Panc1 (cell line): ENCODE measurements around the gene MATN1. TPM values are rescaled to one million over a fixed set of nuclear protein-coding genes. Genes with fewer than 3 reads are reported as not detected.

Experiments
- ATAC-seq: fragments of 200-7000 bp; cut with Tn5 transposase; 2 replicates; pipeline ENCODE4 v1.9.1; 2020; ENCODE audit warnings: mild to moderate bottlenecking, moderate library complexity
- BruUV-seq: library from RNA; stranded (reverse); fragments of 400-500 nt; replicated peaks from 2 replicates; lab custom pipeline; 2021; lab: Mats Ljungman, UMichigan
- CTCF ChIA-PET: fragments of 300-600 bp; sonication (Branson Sonifier 250); formaldehyde crosslinking; loops from one replicate; lab custom pipeline; 2022; ENCODE audit warnings: antibody characterized with exemption; lab: Charles Lee
- POLR2A ChIA-PET: fragments of 300-600 bp; sonication (Branson Sonifier 250); formaldehyde crosslinking; loops from one replicate; lab custom pipeline; 2022; ENCODE audit warnings: antibody characterized with exemption; lab: Charles Lee
- DNase-seq: peaks from one replicate; pipeline ENCODE4 v3.0.0-alpha.2; 2010; ENCODE audit warnings: low read depth, low spot score
- H3K27ac ChIP-seq: 2 replicates; pipeline ENCODE4 v1.5.1; 2011; ENCODE audit warnings: mild to moderate bottlenecking, low read length, inconsistent platforms
- H3K27me3 ChIP-seq: fragments of 200-500 bp; sonication (Bioruptor generic); 2 replicates; pipeline ENCODE4 v1.6.0; 2014; ENCODE audit warnings: low read length, inconsistent platforms; ENCODE audit not compliant: control insufficient read depth, insufficient read depth
- H3K36me3 ChIP-seq: fragments of 200-500 bp; sonication (Bioruptor generic); 2 replicates; pipeline ENCODE4 v1.5.1; 2014; ENCODE audit warnings: inconsistent platforms, mild to moderate bottlenecking, low read length, moderate library complexity; ENCODE audit not compliant: control insufficient read depth, insufficient read depth
- H3K4me1 ChIP-seq: 2 replicates; pipeline ENCODE4 v1.5.1; 2011; ENCODE audit warnings: inconsistent platforms, mild to moderate bottlenecking, low read length, moderate library complexity; ENCODE audit not compliant: control insufficient read depth, insufficient read depth
- H3K4me3 ChIP-seq, 2 experiments: 2 replicates each; pipeline ENCODE4 v1.5.1; 2011 to 2012; ENCODE audit warnings: low read depth in 2 of 2, low read length in 2 of 2, mild to moderate bottlenecking in 2 of 2, inconsistent platforms in 1 of 2, moderate library complexity in 1 of 2
- H3K9me3 ChIP-seq: fragments of 200-500 bp; sonication (Bioruptor generic); 2 replicates; pipeline ENCODE4 v1.5.1; 2014; ENCODE audit warnings: low read depth, mild to moderate bottlenecking, inconsistent platforms, low read length, moderate library complexity; ENCODE audit not compliant: control insufficient read depth, insufficient read depth
- CTCF ChIP-seq: fragments of 450-650 bp; IDR thresholded peaks from 2 replicates; pipeline ENCODE4 v1.5.1; 2017; ENCODE audit warnings: mild to moderate bottlenecking
- POLR2AphosphoS5 ChIP-seq: IDR thresholded peaks from 2 replicates; pipeline ENCODE4 v1.6.1; 2012; ENCODE audit warnings: mild to moderate bottlenecking, low read depth, low read length, moderate library complexity
- SIN3A ChIP-seq: IDR thresholded peaks from 2 replicates; pipeline ENCODE4 v1.6.1; 2012; ENCODE audit warnings: low read depth, mild to moderate bottlenecking, low read length, moderate library complexity, borderline replicate concordance; ENCODE audit not compliant: insufficient read depth
- TCF7L2 ChIP-seq: IDR thresholded peaks from 2 replicates; pipeline ENCODE4 v1.6.1; 2011; ENCODE audit warnings: mild to moderate bottlenecking, low read depth, low read length, inconsistent platforms
- in situ Hi-C: cut with HindIII; loops from 2 replicates; pipeline ENCODE4 v1.10.0; 2016; ENCODE audit warnings: low sequenced_read_pairs, low pct_unique_long_range_greater_than_20kb
- intact Hi-C: fragments of 100-400 bp; cut with micrococcal nuclease; formaldehyde crosslinking; loops from one replicate; pipeline ENCODE4 v1.10.0; 2022; ENCODE audit not compliant: unreplicated experiment
- total RNA-seq: library from RNA; stranded (reverse); gene quantifications from one replicate; pipeline ENCODE4 v1.2.1, GENCODE V29; 2021; ENCODE audit not compliant: unreplicated experiment
- TF ChIP-seq, protein P1 (sequence below), 2 experiments: IDR thresholded peaks; 2 replicates each; pipeline ENCODE4 v1.6.1; 2011 to 2012; ENCODE audit warnings: low read depth in 2 of 2, control low read depth in 1 of 2, low read length in 1 of 2, mild to moderate bottlenecking in 1 of 2, moderate library complexity in 1 of 2; ENCODE audit not compliant: insufficient read depth in 1 of 2

Gene MATN1
- total RNA-seq, 1 experiment from 2014 or later, result 0.59 TPM

- no peaks in the 10 kb centered on the region for H3K27me3 ChIP-seq
- no peaks in the 10 kb centered on the region for H3K9me3 ChIP-seq
- peaks cover 7% of the 10 kb centered on the region; the same call in 1 of the 2 replicates for H3K4me1 ChIP-seq
- DNase-seq (peak; percentile 45), ATAC-seq (no peak; the same call in 1 of the 2 replicates)
- peak overlapping the region; percentile 71 to 80 for H3K4me3 ChIP-seq
- POLR2A ChIA-PET, result interaction anchor here (0.7 to 1.2 kb wide), 2 partner anchors 8 to 60 kb away, joined by 10 read pairs; no protein-coding TSS in a partner anchor
- CTCF ChIA-PET, result interaction anchor here (3.7 kb wide), 1 partner anchor 59 kb away, joined by 74 read pairs; no protein-coding TSS in a partner anchor
- BruUV-seq, result no TSS peak
- intact Hi-C loops, result loop anchor here (1.0 to 5.0 kb wide), 2 partner anchors 60 to 193 kb away; no protein-coding TSS in a partner anchor
- no peak for TF ChIP-seq SIN3A
- TF ChIP-seq CTCF, result peak; percentile 54
- in situ Hi-C loops, result no loop called here
- H3K27ac ChIP-seq, result peak overlapping the region; percentile 77
- H3K36me3 ChIP-seq, result no peaks in the 10 kb centered on the region
Observed at GRCh38 chr1:30719406-30720270, 3.7 kb downstream of the MATN1 start.

DNA sequence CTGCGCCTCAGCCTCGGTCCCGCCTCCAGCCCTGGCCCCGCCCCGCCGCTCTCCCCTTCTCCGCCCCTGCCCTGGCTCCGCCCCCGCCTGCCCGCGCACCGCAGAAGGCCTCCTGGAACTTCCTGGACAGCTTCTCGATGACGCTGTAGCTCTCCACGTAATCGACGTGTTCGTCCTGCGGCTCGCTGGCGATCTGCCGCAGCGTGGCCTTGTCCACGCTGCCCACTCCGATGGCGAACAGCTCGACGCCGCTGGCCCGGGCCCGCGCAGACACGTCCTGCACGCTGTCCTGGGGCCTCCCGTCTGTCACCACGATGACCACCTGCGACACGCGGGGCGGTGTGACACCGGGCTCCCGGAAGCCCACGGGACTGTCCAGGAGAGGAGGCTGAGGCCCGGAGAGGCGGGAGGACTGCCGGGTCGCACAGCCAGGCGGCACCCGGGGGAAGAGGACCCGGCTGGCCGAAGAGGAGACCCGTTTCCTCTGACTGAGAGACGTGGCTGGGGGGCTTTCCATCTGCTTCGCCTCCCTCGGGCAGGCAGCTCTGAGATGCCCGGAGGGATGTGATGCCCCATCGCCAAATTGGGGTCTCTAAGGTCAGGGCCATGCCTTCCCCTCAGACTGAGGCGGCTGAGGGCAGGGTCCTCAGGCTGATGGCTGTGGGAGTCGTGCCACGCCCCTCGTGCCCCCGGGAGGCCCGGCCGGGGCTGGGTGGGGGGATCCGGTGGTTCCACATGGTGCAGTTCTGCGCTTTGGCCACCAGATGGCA lies 4.6 kb downstream of the MATN1 start:
- Histone ChIP-seq H3K4me3 (peak overlapping the region; percentile 71 to 80), H3K27me3 (no peaks in the 10 kb centered on the region), H3K9me3 (no peaks in the 10 kb centered on the region), H3K36me3 (no peaks in the 10 kb centered on the region), H3K27ac (peak overlapping the region; percentile 86), H3K4me1 (peaks cover 7% of the 10 kb centered on the region; the same call in 1 of the 2 replicates)
- ChIA-PET POLR2A (interaction anchor here (0.6 to 1.2 kb wide), 5 partner anchors 9 to 98 kb away, joined by 3 to 10 read pairs (median 5); no protein-coding TSS in a partner anchor), CTCF (interaction anchor here (0.5 to 3.7 kb wide), 9 partner anchors 11 to 406 kb away, joined by 3 to 74 read pairs (median 3); no protein-coding TSS in a partner anchor)
- no peak for DNase-seq
- ATAC-seq, result peak; percentile 84
- in situ Hi-C loops, result no loop called here
- no TSS peak for BruUV-seq
- intact Hi-C loops, result loop anchor here (1.0 kb wide), 1 partner anchor 60 kb away; no protein-coding TSS in a partner anchor
- TF ChIP-seq TCF7L2 (no peak), SIN3A (no peak), POLR2AphosphoS5 (peak; percentile 75), CTCF (peak; percentile 92)
- TF ChIP-seq, protein P1, sequence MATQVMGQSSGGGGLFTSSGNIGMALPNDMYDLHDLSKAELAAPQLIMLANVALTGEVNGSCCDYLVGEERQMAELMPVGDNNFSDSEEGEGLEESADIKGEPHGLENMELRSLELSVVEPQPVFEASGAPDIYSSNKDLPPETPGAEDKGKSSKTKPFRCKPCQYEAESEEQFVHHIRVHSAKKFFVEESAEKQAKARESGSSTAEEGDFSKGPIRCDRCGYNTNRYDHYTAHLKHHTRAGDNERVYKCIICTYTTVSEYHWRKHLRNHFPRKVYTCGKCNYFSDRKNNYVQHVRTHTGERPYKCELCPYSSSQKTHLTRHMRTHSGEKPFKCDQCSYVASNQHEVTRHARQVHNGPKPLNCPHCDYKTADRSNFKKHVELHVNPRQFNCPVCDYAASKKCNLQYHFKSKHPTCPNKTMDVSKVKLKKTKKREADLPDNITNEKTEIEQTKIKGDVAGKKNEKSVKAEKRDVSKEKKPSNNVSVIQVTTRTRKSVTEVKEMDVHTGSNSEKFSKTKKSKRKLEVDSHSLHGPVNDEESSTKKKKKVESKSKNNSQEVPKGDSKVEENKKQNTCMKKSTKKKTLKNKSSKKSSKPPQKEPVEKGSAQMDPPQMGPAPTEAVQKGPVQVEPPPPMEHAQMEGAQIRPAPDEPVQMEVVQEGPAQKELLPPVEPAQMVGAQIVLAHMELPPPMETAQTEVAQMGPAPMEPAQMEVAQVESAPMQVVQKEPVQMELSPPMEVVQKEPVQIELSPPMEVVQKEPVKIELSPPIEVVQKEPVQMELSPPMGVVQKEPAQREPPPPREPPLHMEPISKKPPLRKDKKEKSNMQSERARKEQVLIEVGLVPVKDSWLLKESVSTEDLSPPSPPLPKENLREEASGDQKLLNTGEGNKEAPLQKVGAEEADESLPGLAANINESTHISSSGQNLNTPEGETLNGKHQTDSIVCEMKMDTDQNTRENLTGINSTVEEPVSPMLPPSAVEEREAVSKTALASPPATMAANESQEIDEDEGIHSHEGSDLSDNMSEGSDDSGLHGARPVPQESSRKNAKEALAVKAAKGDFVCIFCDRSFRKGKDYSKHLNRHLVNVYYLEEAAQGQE (IDR thresholded peaks at IDR 0.05; ENCODE audit: insufficient read depth in 1 of 2, low read depth in 2 of 2, low read length in 1 of 2), result peak in 1 of 2 experiments; percentile 21; a peak in 1 of 4 replicates
